Activated naive CD4-positive, alpha-beta T cell treated with anti-CD3 and anti-CD28 coated beads for 36 hours (primary cell): ENCODE data around the gene ZNF622. TPM values are rescaled to one million over a fixed set of nuclear protein-coding genes. Genes with fewer than 3 reads are reported as not detected.
"Not testable (repeated sequence)": the region's sequence is repeated elsewhere in the genome, so short reads cannot be mapped to it uniquely, and the experiment has no call there.

Experiments
- CTCF ChIA-PET: fragments of 350-600 bp; sonication (Branson Sonifier 250); formaldehyde crosslinking; loops from one replicate; lab custom pipeline; 2021; ENCODE audit warnings: antibody characterized with exemption; lab: Charles Lee
- DNase-seq: peaks from one replicate; pipeline ENCODE4 v3.0.0-alpha.2; 2020
- H3K27ac Mint-ChIP-seq: one replicate; pipeline ENCODE4 v1.8.0; 2021; ENCODE audit warnings: mild to moderate bottlenecking, mixed read lengths
- H3K27me3 Mint-ChIP-seq: one replicate; pipeline ENCODE4 v1.8.0; 2021; ENCODE audit warnings: low read depth, mixed read lengths
- H3K36me3 Mint-ChIP-seq: one replicate; pipeline ENCODE4 v1.8.0; 2021; ENCODE audit warnings: low read depth, mixed read lengths
- H3K4me1 Mint-ChIP-seq: one replicate; pipeline ENCODE4 v1.8.0; 2021; ENCODE audit warnings: low read depth, mixed read lengths
- H3K4me3 Mint-ChIP-seq: one replicate; pipeline ENCODE4 v1.8.0; 2021; ENCODE audit warnings: mild to moderate bottlenecking, moderate library complexity, mixed read lengths
- H3K9me3 Mint-ChIP-seq: one replicate; pipeline ENCODE4 v1.8.0; 2021; ENCODE audit warnings: mixed read lengths
- intact Hi-C: fragments of 100-400 bp; cut with micrococcal nuclease; formaldehyde crosslinking; loops from one replicate; pipeline ENCODE4 v1.15.1; 2023
- total RNA-seq, 2 experiments: library from RNA; stranded (reverse); gene quantifications; one replicate each; pipeline ENCODE4 v1.2.3, GENCODE V29; 2021

Gene ZNF622
- total RNA-seq, 2 experiments from 2014 or later, result 25.7 to 25.9 TPM

DNA sequence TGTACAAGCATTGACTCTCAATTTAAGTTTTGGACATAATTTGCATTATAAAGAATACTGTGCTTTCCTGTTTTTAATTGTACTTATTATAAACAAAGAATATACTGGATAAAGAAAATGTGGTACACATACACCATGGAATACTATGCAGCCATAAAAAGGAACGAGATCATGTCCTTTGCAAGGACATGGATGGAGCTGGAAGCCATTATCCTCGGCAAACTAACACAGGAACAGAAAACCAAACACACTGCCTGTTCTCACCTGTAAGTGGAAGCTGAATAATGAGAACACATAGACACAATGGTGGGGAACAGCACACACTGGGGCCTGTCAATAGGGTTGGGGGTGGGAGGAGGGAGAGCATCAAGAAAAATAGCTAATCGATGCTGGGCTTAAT, 10.8 kb upstream of the ZNF622 start:
- DNase-seq, CTCF ChIA-PET, H3K4me3 Mint-ChIP-seq, H3K9me3 Mint-ChIP-seq, H3K27ac Mint-ChIP-seq, H3K4me1 Mint-ChIP-seq, H3K27me3 Mint-ChIP-seq, intact Hi-C loops: not testable (repeated sequence)
- peaks cover 11% of the 10 kb centered on the region for H3K36me3 Mint-ChIP-seq

DNA sequence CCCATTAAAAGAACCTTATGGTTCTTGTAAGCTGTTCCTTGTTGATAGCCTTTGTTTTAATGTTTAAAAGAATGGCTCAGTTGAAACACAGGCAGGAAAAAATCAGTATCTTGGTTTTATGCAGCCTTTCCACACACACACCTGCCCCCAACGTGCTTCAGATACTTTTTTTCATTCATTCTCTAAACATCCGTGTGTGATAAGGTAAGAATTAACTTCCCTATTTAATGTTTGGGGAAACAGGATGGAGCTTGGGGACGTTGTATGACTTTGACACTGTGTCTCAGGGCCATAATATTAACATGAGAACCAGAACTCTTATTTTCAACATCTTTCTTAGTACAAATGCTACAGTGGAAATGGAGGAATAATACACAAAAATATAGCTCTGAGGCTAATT, 5.8 kb upstream of the ZNF622 start:
- Mint-ChIP-seq H3K27ac (no peak overlapping the region), H3K4me3 (no peak overlapping the region), H3K36me3 (peaks cover 8% of the 10 kb centered on the region), H3K27me3 (no peaks in the 10 kb centered on the region), H3K9me3 (no peaks in the 10 kb centered on the region), H3K4me1 (peaks cover 35% of the 10 kb centered on the region)
- DNase-seq, result no peak
- CTCF ChIA-PET, result interaction anchor here (0.6 to 1.3 kb wide), 2 partner anchors 14 to 21 kb away, joined by 3 read pairs; no protein-coding TSS in a partner anchor
- intact Hi-C loops, result no loop called here

DNA sequence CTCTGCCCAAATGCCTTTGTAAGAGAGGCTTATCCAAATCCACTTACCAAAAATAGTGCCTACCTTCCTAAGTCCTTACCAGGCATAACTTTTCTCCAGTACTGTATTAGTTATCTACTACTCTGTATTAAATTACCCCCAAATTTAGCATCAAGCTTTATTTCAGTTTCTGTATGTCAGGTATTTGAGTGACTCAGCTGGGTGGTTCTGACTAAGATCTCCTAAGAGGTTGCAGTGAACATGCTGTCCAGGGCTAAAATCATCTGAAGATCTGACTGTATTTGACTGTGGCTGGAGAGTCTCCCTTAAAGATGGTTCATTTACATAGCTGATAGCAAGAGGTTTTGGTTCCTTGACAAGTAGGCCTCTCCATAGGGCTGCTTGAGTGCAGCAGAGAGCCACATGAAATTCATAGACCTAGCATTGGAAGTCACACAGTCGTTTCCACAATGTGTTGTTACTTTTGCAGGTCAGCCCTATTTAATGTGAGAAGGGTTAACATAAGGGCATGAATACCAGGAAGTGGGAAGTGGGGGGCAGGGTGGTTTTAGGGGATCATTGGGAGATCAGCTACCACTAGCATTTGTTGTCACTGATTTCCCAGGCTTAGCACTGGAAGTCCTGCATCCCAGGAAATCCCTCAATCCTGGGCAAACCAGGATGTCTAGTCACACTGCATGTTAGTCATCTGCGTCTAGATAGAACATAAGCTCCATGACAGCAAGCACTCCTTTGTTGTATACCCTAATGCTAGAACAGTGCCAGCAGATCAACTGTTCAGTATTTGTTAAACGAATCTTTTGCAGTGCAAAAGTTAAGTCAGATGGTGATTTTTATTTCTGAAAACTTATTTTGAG, 2.0 kb upstream of the ZNF622 start:
- Mint-ChIP-seq H3K4me3 (peak overlapping the region; percentile 96), H3K4me1 (peaks cover 56% of the 10 kb centered on the region), H3K27me3 (no peaks in the 10 kb centered on the region), H3K9me3 (no peaks in the 10 kb centered on the region), H3K27ac (peak overlapping the region; percentile 93), H3K36me3 (peaks cover 16% of the 10 kb centered on the region)
- intact Hi-C loops, result loop anchor here (1.0 to 10.0 kb wide), 11 partner anchors 11 to 1873 kb away; partner anchors contain the start of genes ANKH and MYO10
- peak; percentile 34 for DNase-seq
- CTCF ChIA-PET, result interaction anchor here (0.8 to 1.3 kb wide), 3 partner anchors 10 to 16 kb away, joined by 3 to 4 read pairs (median 4); no protein-coding TSS in a partner anchor

DNA sequence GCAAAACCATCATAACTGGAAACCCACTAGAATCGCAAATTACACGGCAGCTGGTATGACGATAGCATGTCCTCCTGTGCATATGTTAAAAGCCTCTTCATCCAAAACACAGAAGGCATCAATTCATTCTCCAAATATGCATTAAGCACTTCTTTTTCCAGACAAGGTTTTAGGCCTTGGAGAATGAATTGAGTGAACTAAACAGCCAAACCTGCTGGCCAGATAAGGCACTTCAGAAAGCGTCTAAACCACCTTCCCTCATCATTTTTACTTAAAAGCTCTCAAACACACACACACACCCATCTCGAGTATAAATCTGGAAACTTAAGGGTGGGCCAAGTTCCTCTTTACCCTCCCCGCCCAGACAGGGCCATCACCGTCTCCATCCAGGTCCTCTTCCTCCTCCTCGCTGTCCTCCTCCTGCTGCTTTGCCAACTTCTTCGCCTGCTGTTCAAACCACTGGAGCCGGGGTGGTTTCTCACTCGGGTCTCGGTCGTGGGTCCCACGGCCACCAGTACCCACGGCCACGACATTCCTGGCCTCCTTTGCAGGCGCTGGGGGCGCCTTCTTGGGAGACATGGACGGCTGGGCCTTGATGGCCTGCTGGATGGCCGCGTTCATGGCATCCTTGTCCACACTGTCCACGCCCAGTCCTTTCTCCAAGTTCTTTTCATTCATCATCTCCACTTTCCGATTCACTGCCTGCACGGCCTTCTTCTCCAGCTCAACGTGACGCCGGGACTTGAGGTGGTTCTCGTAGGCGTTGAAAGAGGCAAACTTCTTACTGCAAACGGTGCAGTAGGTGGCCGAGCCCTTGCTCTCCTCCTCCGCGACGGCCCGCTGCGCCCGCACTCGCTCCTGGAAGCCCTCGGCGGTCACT, 696 bp downstream of the ZNF622 start:
- intact Hi-C loops, result loop anchor here (1.0 to 10.0 kb wide), 8 partner anchors 152 to 1870 kb away; partner anchors contain the start of genes ANKH and MYO10
- DNase-seq, result no peak
- CTCF ChIA-PET, result interaction anchor here (1.4 kb wide), 1 partner anchor 9 kb away, joined by 11 read pairs; no protein-coding TSS in a partner anchor
- Mint-ChIP-seq H3K4me1 (peaks cover 77% of the 10 kb centered on the region), H3K27ac (peak overlapping the region; percentile 93), H3K27me3 (no peaks in the 10 kb centered on the region), H3K4me3 (peak overlapping the region; percentile 96), H3K9me3 (no peaks in the 10 kb centered on the region), H3K36me3 (peaks cover 30% of the 10 kb centered on the region)

DNA sequence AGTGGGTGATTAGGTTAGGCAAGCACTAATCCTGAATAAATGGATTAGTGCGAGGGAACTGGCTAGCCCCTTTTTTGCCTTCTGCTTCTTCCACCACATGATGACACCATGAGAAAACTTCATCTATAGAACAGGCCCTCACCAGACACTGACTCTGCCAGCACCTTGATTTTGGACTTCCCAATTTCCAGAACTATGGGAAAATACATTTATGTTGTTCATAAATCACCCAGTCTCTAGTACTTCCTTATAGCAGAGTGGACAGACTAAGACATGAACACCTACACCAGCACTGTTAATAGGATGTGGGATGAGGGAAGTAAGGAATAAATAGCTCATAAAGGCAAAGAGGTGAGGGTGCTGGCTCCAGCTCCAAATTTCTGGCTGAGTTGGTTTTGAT, 1.4 kb downstream of the ZNF622 start:
- no peaks in the 10 kb centered on the region for H3K27me3 Mint-ChIP-seq
- no peaks in the 10 kb centered on the region for H3K9me3 Mint-ChIP-seq
- peaks cover 34% of the 10 kb centered on the region for H3K36me3 Mint-ChIP-seq
- intact Hi-C loops, result loop anchor here (10.0 kb wide), 3 partner anchors 721 to 1869 kb away; no protein-coding TSS in a partner anchor
- H3K4me1 Mint-ChIP-seq, result peaks cover 79% of the 10 kb centered on the region
- H3K4me3 Mint-ChIP-seq, result peak overlapping the region; percentile 96
- no peak for DNase-seq
- H3K27ac Mint-ChIP-seq, result peak overlapping the region; percentile 15
- CTCF ChIA-PET, result interaction anchor here (1.4 kb wide), 1 partner anchor 8 kb away, joined by 11 read pairs; no protein-coding TSS in a partner anchor

DNA sequence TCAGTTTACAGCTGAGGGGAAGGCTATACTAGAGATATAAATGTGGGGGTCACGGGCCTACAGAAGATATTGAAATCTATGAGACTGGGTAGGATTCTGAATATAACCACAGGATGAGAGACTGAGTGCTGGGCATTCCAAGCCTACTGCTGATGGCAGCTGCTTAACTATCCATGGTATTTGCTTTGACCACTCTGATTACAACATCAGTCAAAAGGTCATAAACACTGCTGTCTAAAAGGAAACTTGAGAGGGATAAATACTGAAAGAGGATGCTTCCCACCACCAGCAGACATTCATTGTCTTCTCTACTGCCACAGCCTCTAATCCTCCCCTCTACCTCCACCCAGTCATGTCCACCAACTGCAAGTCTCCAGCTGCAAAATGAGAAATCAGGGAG, 3.8 kb downstream of the ZNF622 start:
- intact Hi-C loops, result loop anchor here (10.0 kb wide), 3 partner anchors 723 to 1867 kb away; no protein-coding TSS in a partner anchor
- CTCF ChIA-PET, result interaction anchor here (0.6 kb wide), 1 partner anchor 266 kb away, joined by 3 read pairs; no protein-coding TSS in a partner anchor
- DNase-seq, result no peak
- H3K4me1 Mint-ChIP-seq, result peaks cover 74% of the 10 kb centered on the region
- H3K27me3 Mint-ChIP-seq, result no peaks in the 10 kb centered on the region
- H3K36me3 Mint-ChIP-seq, result peaks cover 44% of the 10 kb centered on the region
- H3K4me3 Mint-ChIP-seq, result no peak overlapping the region
- H3K27ac Mint-ChIP-seq, result no peak overlapping the region
- no peaks in the 10 kb centered on the region for H3K9me3 Mint-ChIP-seq

DNA sequence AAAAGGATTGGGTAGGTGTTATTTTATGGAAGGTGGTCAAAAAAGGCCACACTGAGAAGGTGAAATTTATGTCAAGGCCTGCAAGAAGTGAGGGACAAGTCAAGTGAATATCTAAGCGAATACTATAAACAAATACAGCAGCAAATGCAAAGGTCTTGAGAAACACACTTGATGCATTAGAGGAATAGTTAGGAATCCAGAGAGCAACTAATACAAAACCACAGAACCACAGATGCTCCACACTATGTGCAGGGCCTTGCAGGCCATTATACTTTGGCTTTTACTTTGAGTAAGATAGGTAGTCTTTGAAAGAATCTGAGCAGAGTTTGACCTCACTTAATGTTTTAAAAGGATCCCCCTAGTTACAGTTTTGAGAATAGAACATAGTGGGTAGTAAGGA, 4.6 kb downstream of the ZNF622 start:
- CTCF ChIA-PET, result interaction anchor here (1.0 kb wide), 1 partner anchor 91 kb away, joined by 3 read pairs; no protein-coding TSS in a partner anchor
- no peak overlapping the region for H3K27ac Mint-ChIP-seq
- intact Hi-C loops, result loop anchor here (10.0 kb wide), 3 partner anchors 724 to 1866 kb away; no protein-coding TSS in a partner anchor

DNA sequence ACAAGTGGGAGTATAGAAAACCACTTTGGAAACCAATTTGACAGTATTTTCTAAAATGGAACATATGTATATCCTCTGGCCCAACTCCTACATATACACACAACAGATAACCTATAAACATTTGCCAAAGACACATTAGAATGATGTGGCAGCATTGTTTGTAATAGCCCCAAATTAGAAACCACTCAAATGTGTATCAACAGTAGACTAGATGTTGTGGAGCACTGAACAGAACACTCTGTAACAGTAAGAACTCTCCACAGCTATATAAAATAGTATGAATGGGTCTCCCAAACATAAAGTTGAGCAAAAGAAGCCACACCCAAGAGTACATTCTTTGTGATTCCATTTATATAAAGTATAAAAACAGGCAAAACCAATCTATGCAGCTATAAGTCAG, 6.1 kb downstream of the ZNF622 start:
- DNase-seq, result no peak
- CTCF ChIA-PET, result interaction anchor here (1.1 kb wide), 1 partner anchor 92 kb away, joined by 3 read pairs; no protein-coding TSS in a partner anchor
- Mint-ChIP-seq H3K9me3 (no peaks in the 10 kb centered on the region), H3K27ac (peak overlapping the region; percentile 30), H3K36me3 (peaks cover 53% of the 10 kb centered on the region), H3K4me3 (no peak overlapping the region), H3K4me1 (peaks cover 83% of the 10 kb centered on the region), H3K27me3 (no peaks in the 10 kb centered on the region)
- intact Hi-C loops, result no loop called here

More for the DNA sequence above, 4.6 kb downstream of the ZNF622 start:
- Mint-ChIP-seq H3K4me1 (peaks cover 77% of the 10 kb centered on the region), H3K27me3 (no peaks in the 10 kb centered on the region), H3K4me3 (no peak overlapping the region), H3K9me3 (no peaks in the 10 kb centered on the region), H3K36me3 (peaks cover 51% of the 10 kb centered on the region)
- DNase-seq, result no peak

DNA sequence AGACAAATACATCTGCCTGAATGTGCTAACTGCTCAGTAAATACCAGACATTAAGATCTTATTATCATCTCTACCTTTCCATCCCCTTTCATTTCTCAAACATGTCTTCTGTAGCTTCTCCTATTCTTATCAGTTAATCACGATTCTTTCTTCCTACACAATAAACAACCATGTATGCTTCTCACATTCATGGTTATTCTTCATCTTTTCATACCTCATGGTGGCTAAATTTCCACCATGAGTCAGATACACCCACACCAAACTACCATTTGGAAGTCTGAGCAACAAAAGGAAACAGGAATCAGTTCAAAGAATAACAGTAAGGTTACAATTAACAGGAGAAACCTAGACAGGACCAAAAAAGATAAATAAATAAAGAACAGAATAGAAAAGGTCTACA, 7.7 kb downstream of the ZNF622 start:
- Mint-ChIP-seq H3K4me3 (no peak overlapping the region), H3K36me3 (peaks cover 48% of the 10 kb centered on the region)

DNA sequence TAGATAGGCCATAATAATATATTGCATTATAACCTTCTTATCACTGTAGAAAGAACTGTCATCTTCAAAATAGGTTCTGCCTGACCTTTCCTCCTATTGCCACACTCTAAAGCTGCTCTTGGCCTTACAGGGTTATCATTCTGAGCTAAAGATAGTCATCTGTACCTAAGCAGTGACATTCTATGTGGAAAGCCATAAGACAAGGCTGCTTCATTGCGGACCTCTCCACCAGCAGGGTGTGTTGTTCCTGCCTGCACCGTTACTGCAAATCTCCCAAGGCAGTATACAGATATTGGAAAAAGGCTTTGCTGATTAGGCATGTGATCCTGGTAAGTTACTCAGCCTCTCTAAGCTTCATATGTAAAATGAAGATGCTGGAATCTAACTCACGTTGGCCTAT, 8.1 kb downstream of the ZNF622 start:
- no peaks in the 10 kb centered on the region for H3K9me3 Mint-ChIP-seq

More for the DNA sequence above, 7.7 kb downstream of the ZNF622 start:
- no peak for DNase-seq
- CTCF ChIA-PET, result interaction anchor here (0.6 to 3.5 kb wide), 14 partner anchors 13 to 924 kb away, joined by 3 to 26 read pairs (median 3); no protein-coding TSS in a partner anchor
- H3K27me3 Mint-ChIP-seq, result no peaks in the 10 kb centered on the region
- H3K9me3 Mint-ChIP-seq, result no peaks in the 10 kb centered on the region
- peaks cover 67% of the 10 kb centered on the region for H3K4me1 Mint-ChIP-seq
- H3K27ac Mint-ChIP-seq, result peak overlapping the region; percentile 74
- intact Hi-C loops, result loop anchor here (2.0 kb wide), 1 partner anchor 95 kb away; no protein-coding TSS in a partner anchor

DNA sequence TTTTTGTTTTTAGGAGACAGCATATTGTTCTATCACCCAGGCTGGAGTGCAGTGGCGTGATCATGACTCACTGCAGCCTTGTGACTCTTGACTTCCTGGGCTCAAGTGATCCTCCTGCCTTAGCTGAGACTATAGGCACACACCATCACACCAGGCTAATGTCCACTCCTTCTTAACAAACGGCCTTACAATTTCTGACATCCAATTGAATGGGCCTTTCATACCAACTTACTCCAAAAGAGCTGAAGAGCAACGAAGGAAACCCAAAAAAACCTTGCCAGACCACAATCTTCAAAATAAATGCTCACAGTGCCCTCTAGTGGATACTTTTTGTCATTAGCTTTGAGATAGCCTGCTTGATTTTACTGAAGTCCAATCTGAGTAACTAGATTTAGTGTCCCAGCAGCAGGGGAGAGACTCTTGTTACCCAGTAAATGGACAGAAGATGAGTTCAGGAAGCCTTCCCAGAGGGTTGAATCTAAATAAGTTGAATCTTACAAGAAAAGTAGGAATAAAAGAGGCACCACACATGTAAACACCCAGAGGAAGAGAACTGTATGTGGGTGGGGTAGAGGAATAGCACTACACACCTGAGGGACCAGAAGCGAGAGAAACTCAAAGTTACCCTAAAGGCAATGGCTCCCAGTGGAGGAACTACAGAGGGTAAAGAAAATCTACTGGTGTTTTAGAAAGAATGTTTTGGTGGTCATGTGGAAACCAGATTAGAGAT, 9.3 kb downstream of the ZNF622 start:
- Mint-ChIP-seq H3K9me3 (no peaks in the 10 kb centered on the region), H3K27me3 (no peaks in the 10 kb centered on the region), H3K4me3 (peak overlapping the region; percentile 46), H3K27ac (peak overlapping the region; percentile 91), H3K36me3 (peaks cover 44% of the 10 kb centered on the region), H3K4me1 (peaks cover 51% of the 10 kb centered on the region)
- peak; percentile 61 for DNase-seq
- intact Hi-C loops, result loop anchor here (1.0 to 2.0 kb wide), 3 partner anchors 11 to 296 kb away; no protein-coding TSS in a partner anchor
- CTCF ChIA-PET, result interaction anchor here (0.5 to 3.5 kb wide), 24 partner anchors 8 to 1471 kb away, joined by 3 to 26 read pairs (median 4); no protein-coding TSS in a partner anchor

More for the DNA sequence above, 8.1 kb downstream of the ZNF622 start:
- CTCF ChIA-PET, result interaction anchor here (0.6 to 3.5 kb wide), 11 partner anchors 10 to 330 kb away, joined by 3 to 26 read pairs (median 4); no protein-coding TSS in a partner anchor
- Mint-ChIP-seq H3K27ac (peak overlapping the region; percentile 74), H3K4me3 (no peak overlapping the region), H3K36me3 (peaks cover 47% of the 10 kb centered on the region), H3K27me3 (no peaks in the 10 kb centered on the region), H3K4me1 (peaks cover 63% of the 10 kb centered on the region)
- DNase-seq, result no peak
- intact Hi-C loops, result loop anchor here (2.0 kb wide), 1 partner anchor 95 kb away; no protein-coding TSS in a partner anchor
